ENCODE measurements around the gene PODXL. TPM values are rescaled to one million over a fixed set of nuclear protein-coding genes. Genes with fewer than 3 reads are reported as not detected.

Gene PODXL
- total RNA-seq, 2 experiments from 2014 or later, result 0.45 to 0.51 TPM

DNA sequence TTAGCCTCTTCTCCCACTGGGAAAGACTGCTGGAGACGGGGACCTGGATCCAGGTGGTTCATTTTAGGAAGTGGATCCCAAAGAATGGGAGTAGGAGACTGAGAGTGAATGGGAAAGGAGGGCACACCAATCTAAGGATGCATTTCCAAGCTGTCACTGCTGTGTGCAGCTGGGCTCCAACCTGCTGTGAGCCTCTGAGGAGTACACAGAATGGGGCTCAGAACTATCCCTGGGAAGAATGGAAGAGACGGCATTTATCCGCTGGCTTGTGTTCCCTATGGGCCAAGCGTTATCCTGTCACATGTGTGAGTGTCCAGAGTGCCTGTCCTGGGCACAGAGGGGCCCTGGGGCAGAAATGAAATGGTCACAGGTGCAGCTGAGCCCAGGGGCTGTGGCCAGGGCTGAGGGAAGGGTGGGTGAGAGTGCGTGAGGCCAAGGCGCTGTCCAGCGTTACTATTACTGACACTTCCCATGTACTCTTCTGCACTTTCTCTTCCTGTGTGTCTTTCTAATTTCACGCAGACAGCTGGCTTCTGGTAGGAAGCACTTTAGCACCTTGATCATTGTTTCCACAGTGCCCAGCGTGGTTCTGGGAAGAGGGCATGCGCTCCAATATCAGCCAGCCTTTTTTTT lies 35.4 kb upstream of the PODXL start:
- no peak overlapping the region for H3K27ac Mint-ChIP-seq
- H3K4me3 Mint-ChIP-seq, result no peak overlapping the region
- ChIA-PET POLR2A (no interaction called here), CTCF (no interaction called here)
- no peaks in the 10 kb centered on the region for H3K4me1 Mint-ChIP-seq (ENCODE audit: low read depth)
- ATAC-seq, result no peak
- H3K9me3 Mint-ChIP-seq, result no peaks in the 10 kb centered on the region
- no peak for DNase-seq
- intact Hi-C loops (cut with micrococcal nuclease), result no loop called here
- H3K27me3 Mint-ChIP-seq, result peaks cover 5% of the 10 kb centered on the region
- H3K36me3 Mint-ChIP-seq (ENCODE audit: low read depth), result no peaks in the 10 kb centered on the region
- TF ChIP-seq, protein P1, sequence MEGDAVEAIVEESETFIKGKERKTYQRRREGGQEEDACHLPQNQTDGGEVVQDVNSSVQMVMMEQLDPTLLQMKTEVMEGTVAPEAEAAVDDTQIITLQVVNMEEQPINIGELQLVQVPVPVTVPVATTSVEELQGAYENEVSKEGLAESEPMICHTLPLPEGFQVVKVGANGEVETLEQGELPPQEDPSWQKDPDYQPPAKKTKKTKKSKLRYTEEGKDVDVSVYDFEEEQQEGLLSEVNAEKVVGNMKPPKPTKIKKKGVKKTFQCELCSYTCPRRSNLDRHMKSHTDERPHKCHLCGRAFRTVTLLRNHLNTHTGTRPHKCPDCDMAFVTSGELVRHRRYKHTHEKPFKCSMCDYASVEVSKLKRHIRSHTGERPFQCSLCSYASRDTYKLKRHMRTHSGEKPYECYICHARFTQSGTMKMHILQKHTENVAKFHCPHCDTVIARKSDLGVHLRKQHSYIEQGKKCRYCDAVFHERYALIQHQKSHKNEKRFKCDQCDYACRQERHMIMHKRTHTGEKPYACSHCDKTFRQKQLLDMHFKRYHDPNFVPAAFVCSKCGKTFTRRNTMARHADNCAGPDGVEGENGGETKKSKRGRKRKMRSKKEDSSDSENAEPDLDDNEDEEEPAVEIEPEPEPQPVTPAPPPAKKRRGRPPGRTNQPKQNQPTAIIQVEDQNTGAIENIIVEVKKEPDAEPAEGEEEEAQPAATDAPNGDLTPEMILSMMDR (IDR thresholded peaks at IDR 0.05), result no peak

DNA sequence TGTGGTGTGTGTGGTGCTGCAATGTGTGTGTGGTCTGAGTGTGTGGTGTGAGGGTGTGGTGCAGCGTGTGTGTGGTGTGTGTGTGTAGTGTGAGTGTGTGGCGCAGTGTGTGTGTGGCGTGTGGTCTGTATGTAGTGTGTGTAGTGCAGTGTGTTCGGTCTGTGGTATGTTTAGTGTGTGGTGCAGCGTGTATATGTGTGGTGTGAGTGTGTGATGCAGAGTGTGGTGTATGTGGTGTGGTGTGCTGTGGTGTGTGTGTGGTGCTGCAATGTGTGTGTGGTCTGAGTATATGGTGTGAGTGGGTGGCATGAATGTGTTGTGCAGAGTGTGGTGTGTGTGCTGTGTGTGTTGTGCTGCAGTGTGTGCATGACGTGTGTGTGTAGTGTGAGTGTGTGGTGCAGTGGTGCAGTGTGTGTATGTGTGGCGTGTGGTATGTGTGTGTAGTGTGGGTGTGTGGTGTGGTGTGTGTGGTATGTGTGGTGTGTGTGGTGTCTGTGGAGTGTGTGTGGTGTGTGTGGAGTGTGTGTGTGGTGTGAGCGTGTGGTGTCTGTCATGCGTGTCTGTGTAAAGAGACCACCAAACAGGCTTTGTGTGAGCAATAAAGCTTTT lies 31.0 kb upstream of the PODXL start:
- H3K9me3 Mint-ChIP-seq, result no peaks in the 10 kb centered on the region
- intact Hi-C loops (cut with micrococcal nuclease), result no loop called here
- TF ChIP-seq, protein P1 (IDR thresholded peaks at IDR 0.05), result no peak
- H3K27ac Mint-ChIP-seq, result no peak overlapping the region
- no peaks in the 10 kb centered on the region for H3K4me1 Mint-ChIP-seq (ENCODE audit: low read depth)
- no peak for DNase-seq
- ChIA-PET CTCF (no interaction called here), POLR2A (no interaction called here)
- H3K4me3 Mint-ChIP-seq, result no peak overlapping the region
- ATAC-seq, result no peak
- H3K36me3 Mint-ChIP-seq (ENCODE audit: low read depth), result no peaks in the 10 kb centered on the region
- peaks cover 2% of the 10 kb centered on the region for H3K27me3 Mint-ChIP-seq

DNA sequence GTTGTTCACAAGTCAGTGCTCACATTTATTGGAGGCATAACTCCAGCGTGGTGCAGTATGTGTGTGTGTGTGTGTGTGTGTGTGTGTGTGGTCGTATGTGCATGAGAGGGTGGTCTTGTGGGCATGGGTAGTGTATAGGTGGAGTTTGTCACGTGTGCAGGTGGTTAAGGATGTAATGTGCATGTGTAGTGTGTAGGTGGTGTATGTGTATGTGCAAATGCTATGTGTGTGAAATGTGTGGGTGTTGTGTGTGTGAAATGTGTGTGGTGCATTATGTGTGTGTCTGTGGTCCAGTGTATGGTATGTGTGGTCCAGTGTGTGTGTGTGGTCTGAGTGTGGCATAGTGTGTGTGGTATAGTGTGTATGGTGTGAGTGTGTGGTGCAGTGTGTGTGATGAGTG lies 30.3 kb upstream of the PODXL start:
- ChIA-PET POLR2A (no interaction called here), CTCF (no interaction called here)
- TF ChIP-seq, protein P1 (IDR thresholded peaks at IDR 0.05), result no peak
- intact Hi-C loops (cut with micrococcal nuclease), result no loop called here
- Mint-ChIP-seq H3K4me1 (ENCODE audit: low read depth) (no peaks in the 10 kb centered on the region), H3K9me3 (no peaks in the 10 kb centered on the region), H3K27me3 (peaks cover 2% of the 10 kb centered on the region), H3K4me3 (no peak overlapping the region), H3K36me3 (ENCODE audit: low read depth) (no peaks in the 10 kb centered on the region), H3K27ac (no peak overlapping the region)
- DNase-seq (no peak), ATAC-seq (no peak)

DNA sequence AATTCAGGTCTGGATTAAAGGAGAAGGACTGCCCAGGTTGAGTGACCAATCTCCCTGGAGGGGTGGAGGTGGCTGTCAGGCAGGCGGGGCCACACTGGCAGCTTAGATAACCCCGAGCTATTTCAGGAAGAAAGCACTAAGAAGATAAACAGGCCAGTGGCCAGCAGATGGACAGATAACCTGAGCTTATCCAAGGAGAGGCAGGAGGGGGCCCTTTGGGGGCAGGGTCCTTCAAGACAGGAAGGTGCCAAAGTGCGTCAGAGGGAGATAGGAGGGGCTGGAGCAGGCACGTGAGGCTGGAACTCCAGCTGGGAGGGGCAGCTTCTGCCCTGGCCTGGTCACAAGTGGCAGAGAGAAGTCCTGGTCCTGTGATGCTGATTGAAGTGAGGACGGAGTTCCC lies 29.8 kb upstream of the PODXL start:
- no peak for DNase-seq
- Mint-ChIP-seq H3K4me3 (no peak overlapping the region), H3K27ac (no peak overlapping the region), H3K27me3 (peaks cover 2% of the 10 kb centered on the region), H3K36me3 (ENCODE audit: low read depth) (no peaks in the 10 kb centered on the region), H3K4me1 (ENCODE audit: low read depth) (no peaks in the 10 kb centered on the region), H3K9me3 (no peaks in the 10 kb centered on the region)
- ATAC-seq, result no peak
- TF ChIP-seq, protein P1 (IDR thresholded peaks at IDR 0.05), result no peak
- ChIA-PET CTCF (no interaction called here), POLR2A (no interaction called here)
- intact Hi-C loops (cut with micrococcal nuclease), result no loop called here

DNA sequence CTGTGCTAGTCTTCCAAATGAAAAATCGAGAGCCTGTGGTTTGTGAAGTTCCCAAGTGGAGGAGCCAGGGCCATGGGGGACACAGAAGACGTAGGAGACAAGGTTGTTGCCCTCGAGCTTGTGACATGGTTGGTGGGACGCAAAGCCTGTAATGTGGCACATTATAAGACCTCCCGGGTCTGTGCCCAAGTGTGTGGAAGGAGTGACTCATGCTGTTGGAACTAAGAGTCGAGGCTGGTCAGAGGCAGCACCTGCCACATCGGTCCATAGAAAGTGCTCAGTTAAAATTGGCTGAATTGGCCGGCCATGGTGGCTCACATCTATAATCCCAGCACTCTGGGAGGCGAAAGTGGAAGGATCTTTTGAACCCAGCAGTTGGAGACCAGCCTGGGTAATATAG lies 27.0 kb upstream of the PODXL start:
- H3K36me3 Mint-ChIP-seq (ENCODE audit: low read depth), result no peaks in the 10 kb centered on the region
- H3K4me1 Mint-ChIP-seq (ENCODE audit: low read depth), result no peaks in the 10 kb centered on the region
- no peak for ATAC-seq
- H3K4me3 Mint-ChIP-seq, result no peak overlapping the region
- TF ChIP-seq, protein P1 (IDR thresholded peaks at IDR 0.05), result no peak
- POLR2A ChIA-PET, result no interaction called here
- H3K9me3 Mint-ChIP-seq, result no peaks in the 10 kb centered on the region
- intact Hi-C loops (cut with micrococcal nuclease), result no loop called here
- H3K27me3 Mint-ChIP-seq, result peaks cover 2% of the 10 kb centered on the region
- no peak overlapping the region for H3K27ac Mint-ChIP-seq
- CTCF ChIA-PET, result no interaction called here
- no peak for DNase-seq
